Fibroblast of the aortic adventitia (primary cell): ENCODE measurements around the gene FSTL4. TPM values are rescaled to one million over a fixed set of nuclear protein-coding genes. Genes with fewer than 3 reads are reported as not detected.

Experiments
- DNase-seq: peaks from one replicate; pipeline ENCODE4 v3.0.0-alpha.2; 2010; ENCODE audit warnings: low read depth
- H3K4me3 ChIP-seq: 2 replicates; pipeline ENCODE4 v1.5.1; 2011; ENCODE audit warnings: low read depth, mild to moderate bottlenecking, control low read depth, low read length, moderate library complexity
- CTCF ChIP-seq: IDR thresholded peaks from 2 replicates; pipeline ENCODE4 v1.5.1; 2011; ENCODE audit warnings: mild to moderate bottlenecking, low read length, control low read depth, inconsistent platforms; ENCODE audit not compliant: insufficient read depth
- total RNA-seq: library from RNA; depleted of rRNA; stranded (reverse); fragments of >200 nt; gene quantifications from 2 replicates; pipeline ENCODE4 v1.2.3, GENCODE V29; 2012; ENCODE audit warnings: low replicate concordance

Gene FSTL4
- total RNA-seq, 1 donor = not detected

DNA sequence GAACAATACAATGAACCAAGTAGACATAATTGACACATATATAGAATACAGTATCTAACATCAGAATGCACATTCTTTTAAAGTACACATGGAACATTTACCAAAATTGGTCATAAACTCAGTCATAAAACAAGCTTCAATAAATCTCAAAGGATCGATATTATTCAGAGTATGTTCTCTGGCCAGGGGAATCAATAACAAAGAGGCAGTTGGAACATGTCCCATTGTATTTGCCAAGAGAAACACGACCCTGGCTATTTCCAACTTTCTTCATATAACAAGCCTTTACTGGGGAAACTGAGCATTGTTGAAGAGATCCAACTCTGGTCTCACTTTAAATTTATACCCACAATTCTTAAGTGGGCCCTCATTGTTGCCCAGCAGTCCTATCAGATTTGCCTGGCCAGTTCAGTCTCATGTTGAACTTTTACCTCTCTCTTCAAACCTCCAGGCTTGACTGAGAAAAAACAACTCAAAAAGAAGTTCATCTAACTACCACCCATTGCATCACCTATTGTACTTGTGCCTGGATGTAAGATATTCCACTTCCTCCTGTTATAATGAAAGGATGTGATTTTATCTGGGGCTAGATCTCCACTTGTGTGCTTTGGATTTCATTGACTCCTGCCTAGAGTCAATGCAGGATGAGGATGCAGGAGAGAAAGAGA, 398.1 kb downstream of the FSTL4 start:
- no peak overlapping the region for H3K4me3 ChIP-seq
- no peak for TF ChIP-seq CTCF
- peak; percentile 22 for DNase-seq

DNA sequence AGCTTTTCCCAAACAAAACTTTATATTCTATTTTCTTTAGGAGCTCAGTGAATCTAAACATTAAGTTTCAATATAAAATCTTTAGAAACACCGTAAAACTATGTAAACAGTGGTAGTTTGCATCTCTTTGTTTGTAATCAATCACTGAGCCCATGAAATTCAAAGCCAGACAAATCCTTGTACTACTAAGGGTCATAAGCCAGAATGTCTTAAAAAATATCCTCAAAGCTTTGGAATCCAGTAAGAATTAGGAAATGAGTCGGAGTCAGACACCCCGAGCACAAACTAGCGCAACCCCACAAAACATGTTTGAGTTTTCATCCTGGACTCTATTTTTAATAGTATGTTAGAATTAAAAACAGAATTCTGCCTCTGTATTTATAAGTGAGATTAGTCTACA, 406.7 kb downstream of the FSTL4 start:
- no peak for DNase-seq
- no peak overlapping the region for H3K4me3 ChIP-seq

GRCh38 chr5:133205204-133205603, 407.1 kb downstream of the FSTL4 start:
- H3K4me3 ChIP-seq = no peak overlapping the region
- peak; percentile 42 for DNase-seq
- TF ChIP-seq CTCF = no peak

More for the DNA sequence above, 406.7 kb downstream of the FSTL4 start:
- TF ChIP-seq CTCF = no peak

- TF ChIP-seq CTCF = no peak
- DNase-seq = no peak
- H3K4me3 ChIP-seq = no peak overlapping the region
These were observed 408.7 kb downstream of the FSTL4 start for GRCh38 chr5:133203317-133204305.

GRCh38 chr5:133202066-133202665, 410.2 kb downstream of the FSTL4 start:
- no peak for DNase-seq
- no peak overlapping the region for H3K4me3 ChIP-seq
- TF ChIP-seq CTCF = no peak

DNA sequence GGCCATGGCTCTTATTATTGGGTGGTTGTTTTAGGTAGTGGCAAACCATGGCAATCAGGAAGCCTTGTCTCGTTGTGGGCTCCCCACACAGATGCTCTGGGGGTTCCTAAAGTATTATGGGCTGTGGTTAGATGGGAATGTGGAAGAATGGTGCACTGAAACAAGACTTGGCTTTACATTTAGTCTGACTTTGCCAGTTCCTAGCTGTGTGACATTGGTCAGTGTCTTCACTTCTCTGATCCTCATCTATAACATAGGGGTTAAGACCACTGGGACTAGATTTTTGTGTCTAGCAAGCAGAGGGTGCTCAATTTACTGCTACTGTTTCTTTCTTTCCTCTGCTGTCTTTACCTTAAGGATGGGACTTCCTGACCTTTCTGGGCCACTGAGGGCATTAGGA, 411.0 kb downstream of the FSTL4 start:
- H3K4me3 ChIP-seq = no peak overlapping the region
- no peak for TF ChIP-seq CTCF
- no peak for DNase-seq
